ENCODE results near the gene ASPSCR1. TPM values are rescaled to one million over a fixed set of nuclear protein-coding genes. Genes with fewer than 3 reads are reported as not detected.

Gene ASPSCR1
- total RNA-seq, 1 donor from 2014 or later = 32.9 TPM

DNA sequence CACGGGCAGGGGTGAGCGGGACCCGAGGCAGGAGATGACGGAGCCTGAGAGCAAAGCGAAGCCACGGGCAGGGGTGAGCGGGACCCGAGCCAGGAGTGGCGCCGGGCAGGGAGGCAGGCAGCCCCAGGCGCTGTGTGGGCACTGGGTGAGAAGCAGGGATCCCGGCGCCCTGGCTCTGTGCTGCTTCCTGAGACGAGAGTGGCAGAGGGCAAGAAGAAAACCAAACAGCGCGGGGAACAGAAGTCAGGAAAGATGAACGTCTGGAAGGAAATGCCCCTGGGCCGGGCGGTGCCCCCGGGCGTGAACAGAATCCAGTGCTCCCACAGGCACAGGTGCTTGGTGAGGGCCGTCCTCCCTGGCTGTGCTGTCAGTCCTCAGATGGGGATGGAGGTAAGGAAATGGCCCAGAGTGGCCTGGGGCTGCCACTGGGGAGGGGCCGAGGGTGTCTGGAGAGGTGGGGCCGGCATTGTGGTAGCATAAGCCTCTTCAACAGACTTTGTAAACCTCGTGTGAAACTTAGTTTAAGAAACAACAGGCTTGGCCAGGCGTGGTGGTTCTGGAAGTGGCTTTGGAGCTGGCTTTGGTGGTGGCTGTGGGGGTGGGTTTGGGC is 9.8 kb downstream of the ASPSCR1 start:
- no peak overlapping the region for H3K27ac Mint-ChIP-seq
- no peak overlapping the region for H3K4me3 Mint-ChIP-seq (ENCODE audit: low read depth)
- no peaks in the 10 kb centered on the region for H3K9me3 Mint-ChIP-seq
- no peak for DNase-seq (ENCODE audit: low spot score)
- intact Hi-C loops (cut with micrococcal nuclease) = no loop called here
- H3K36me3 Mint-ChIP-seq (ENCODE audit: low read depth) = peaks cover 23% of the 10 kb centered on the region
- no peaks in the 10 kb centered on the region for H3K27me3 Mint-ChIP-seq (ENCODE audit: low read depth)
- H3K4me1 Mint-ChIP-seq (ENCODE audit: low read depth) = no peaks in the 10 kb centered on the region

DNA sequence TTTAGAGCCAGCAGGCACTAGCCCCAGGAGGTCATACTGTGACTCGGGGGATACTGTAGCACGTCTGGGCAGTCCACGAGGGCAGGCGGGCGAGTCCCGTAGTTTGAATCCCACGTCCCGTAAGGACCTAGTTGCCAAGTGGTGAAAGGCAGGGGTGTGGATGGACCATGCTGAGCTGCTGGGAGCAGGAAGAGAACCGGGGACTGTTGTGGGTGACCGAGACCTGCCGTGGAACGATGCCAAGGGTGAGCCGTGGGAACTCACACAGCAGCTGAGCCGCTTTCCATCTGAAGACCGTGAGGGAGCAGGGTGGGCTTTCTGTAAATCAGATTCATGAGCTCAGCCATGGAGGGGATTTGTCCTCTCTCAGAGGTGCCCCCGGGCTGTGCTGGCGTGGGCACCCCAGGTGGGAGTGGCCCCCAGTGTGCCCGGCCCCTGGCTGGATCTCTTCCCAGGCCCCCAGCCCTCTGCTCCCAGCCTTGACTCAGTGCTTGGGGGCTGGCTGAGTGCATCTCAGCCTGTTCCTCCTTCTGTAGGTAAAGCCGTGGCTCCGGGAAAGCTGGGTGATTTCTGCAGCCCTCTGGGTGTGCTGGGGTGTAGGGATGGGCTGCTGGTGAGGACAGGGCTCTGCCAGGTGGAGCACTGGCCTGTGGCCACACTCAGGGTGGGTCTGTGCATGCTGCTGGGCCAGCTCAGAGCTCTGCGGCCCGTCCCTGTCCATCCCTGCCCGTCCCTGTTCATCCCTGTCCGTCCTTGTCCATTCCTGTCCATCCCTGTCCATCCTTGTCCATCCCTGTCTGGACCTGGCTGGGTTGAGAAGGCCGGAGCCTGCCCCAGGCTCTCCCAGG is 13.6 kb downstream of the ASPSCR1 start:
- Mint-ChIP-seq H3K9me3 (no peaks in the 10 kb centered on the region), H3K27me3 (ENCODE audit: low read depth) (no peaks in the 10 kb centered on the region), H3K4me1 (ENCODE audit: low read depth) (no peaks in the 10 kb centered on the region), H3K4me3 (ENCODE audit: low read depth) (no peak overlapping the region), H3K27ac (no peak overlapping the region), H3K36me3 (ENCODE audit: low read depth) (peaks cover under 1% of the 10 kb centered on the region)
- no peak for DNase-seq (ENCODE audit: low spot score)
- intact Hi-C loops (cut with micrococcal nuclease) = no loop called here

DNA sequence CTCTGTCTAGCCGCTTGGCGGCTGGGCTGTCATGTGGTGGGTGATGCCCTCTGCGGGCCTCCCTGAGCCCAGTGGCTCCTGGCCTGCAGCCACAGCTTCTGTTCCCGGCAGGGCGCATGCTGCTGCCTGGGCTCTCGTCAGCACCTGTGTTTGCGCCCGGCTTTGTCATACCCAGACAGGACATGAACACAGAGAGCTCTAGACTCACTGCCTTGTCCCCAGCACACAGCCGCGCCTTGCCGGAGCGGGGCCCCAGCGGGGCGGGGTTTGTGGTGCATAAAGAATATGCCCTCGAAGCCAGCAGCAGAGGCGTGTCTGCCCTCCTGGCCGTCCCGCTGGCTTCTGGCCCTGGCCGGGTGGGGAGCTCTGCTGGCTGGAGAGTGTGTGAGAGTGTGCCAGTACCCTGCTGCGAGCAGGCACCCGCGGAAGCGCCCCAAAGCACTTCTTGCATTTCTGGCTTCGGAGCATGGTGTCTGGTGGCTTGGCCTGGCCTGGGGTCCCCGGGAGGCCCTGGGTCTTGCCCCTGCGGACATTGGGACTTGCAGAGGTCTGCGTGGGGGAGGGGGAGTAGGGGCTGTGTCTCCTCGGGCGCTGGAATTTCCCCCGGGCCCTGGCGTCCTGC is 14.4 kb downstream of the ASPSCR1 start:
- no peaks in the 10 kb centered on the region for H3K27me3 Mint-ChIP-seq (ENCODE audit: low read depth)
- no peak for DNase-seq (ENCODE audit: low spot score)
- H3K4me3 Mint-ChIP-seq (ENCODE audit: low read depth) = no peak overlapping the region
- H3K9me3 Mint-ChIP-seq = no peaks in the 10 kb centered on the region
- no peak overlapping the region for H3K27ac Mint-ChIP-seq
- intact Hi-C loops (cut with micrococcal nuclease) = no loop called here
- H3K4me1 Mint-ChIP-seq (ENCODE audit: low read depth) = no peaks in the 10 kb centered on the region
- H3K36me3 Mint-ChIP-seq (ENCODE audit: low read depth) = no peaks in the 10 kb centered on the region

DNA sequence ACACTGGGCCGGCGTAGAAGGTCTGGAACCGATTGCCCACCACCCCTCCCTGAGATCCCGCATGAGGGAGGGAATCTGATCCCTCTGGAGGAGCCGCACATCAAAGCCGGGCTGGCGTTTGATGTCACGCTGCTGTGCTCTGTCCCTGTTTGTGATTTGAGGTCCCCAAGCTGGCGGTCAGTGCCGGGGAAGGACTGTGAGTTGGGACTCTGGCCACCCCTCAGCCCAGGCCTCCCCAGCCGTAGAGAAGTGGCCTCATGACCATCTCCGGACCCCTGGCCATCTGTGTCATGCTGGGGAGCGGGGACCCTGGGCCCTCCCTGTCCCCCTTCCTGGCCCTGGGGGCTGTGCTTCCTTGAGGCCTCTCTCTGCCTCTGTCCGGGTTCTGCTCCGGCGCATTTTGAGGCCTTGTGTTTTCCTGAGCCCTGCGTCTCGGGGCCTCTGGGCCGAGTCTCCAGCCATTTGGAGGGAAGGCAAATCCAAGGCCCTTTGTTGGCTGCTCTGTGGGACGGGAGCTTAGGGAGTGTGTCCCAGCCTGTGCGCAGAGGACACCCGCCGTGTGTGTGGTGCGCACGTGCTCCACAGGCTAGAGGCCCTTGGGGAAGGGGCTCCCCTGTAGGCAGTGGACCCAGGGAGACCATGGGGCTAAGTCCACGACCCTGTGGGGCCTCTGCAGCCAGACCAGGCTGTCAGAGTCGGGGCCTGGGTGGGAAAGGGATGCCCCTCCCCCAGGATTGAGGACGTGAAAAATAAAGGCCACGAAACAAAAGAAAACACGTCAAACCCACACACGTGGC is 15.1 kb downstream of the ASPSCR1 start:
- Mint-ChIP-seq H3K36me3 (ENCODE audit: low read depth) (no peaks in the 10 kb centered on the region), H3K27ac (no peak overlapping the region), H3K9me3 (no peaks in the 10 kb centered on the region), H3K4me1 (ENCODE audit: low read depth) (no peaks in the 10 kb centered on the region), H3K4me3 (ENCODE audit: low read depth) (no peak overlapping the region), H3K27me3 (ENCODE audit: low read depth) (no peaks in the 10 kb centered on the region)
- DNase-seq (ENCODE audit: low spot score) = no peak
- intact Hi-C loops (cut with micrococcal nuclease) = no loop called here

DNA sequence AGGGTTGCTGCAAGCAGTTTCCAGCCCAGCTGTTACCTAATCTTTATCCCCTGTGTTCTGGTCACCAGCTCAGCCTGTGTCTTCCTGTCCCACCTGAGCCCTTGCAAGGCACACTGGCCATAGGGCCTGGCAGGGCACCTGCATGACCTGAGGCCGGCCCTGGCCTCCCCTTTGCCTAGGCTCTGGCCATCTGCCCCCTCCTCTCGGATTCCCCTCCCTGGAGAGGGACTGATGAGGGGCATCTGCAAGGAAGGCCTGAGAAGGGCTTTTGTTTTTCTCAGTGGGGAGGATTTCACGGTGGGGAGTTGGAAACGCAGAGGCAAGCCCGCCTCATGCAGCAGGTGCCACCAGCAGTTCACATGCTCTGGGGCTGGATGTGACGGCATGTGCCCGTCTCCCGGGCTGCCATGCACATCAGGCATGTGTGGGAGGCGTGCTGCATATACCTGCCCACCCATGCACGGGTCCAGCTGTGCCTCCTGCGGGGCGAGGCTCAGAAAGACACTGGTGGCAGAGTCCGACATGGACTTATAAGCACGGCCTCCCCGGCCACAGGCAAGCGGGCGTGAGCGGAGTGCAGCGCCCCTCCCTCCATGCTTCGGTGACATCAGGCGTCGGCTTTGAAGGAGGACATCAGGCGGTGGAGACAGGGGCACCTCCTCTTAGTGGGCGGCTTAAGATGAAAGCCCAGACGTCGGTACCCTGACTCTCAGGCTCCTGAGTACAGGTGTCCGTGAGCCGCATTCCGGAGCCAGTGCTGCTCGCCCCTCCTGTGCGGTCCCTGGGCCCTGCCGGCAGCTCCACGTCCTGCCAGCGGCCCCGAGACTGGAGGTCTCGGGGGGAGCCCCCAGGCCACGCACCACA is 16.5 kb downstream of the ASPSCR1 start:
- Mint-ChIP-seq H3K27me3 (ENCODE audit: low read depth) (no peaks in the 10 kb centered on the region), H3K4me1 (ENCODE audit: low read depth) (no peaks in the 10 kb centered on the region), H3K9me3 (no peaks in the 10 kb centered on the region), H3K36me3 (ENCODE audit: low read depth) (no peaks in the 10 kb centered on the region), H3K4me3 (ENCODE audit: low read depth) (no peak overlapping the region), H3K27ac (no peak overlapping the region)
- intact Hi-C loops (cut with micrococcal nuclease) = no loop called here
- no peak for DNase-seq (ENCODE audit: low spot score)

DNA sequence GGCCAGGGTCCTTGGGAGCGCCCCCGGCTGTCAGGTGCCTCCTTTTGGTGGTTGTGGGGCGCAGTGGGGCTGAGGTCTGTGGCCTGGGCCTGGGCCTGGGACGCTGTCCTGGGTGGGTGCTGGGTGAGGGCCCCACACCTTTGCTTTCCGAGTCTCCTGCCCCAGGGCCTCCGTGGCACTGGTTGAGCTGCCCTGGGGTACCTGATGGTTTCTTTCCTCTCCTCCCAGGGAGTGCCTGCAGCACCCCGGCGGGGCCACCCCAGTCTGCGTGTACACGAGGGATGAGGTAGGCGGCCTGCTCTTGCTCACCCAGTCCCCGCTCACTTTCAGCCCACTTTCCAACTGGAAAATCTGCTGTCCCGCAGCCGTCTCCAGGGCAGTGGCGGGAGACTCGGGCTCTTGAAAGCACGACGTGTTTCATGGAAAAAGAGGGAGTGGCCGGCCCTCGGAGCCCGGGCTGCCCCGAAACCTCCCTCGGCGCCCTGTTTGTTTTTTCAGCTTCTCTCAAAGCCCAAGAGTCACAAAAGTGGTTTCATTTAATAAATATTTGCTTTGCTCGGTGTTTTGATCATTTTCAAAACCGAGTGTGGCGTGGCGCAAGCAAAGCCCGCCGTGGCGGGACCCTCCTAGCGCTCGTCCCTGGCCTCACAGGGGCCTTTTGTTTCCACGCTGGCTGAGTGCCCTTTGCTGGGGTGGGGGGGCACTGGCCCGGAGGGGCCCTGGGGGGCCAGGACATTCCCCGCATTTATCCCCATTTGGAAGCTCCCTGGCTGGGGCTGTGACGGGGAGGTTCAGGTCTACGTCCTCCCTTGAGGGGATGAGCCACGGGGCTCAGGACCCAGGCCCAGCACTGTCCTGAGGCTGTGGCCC is 17.4 kb downstream of the ASPSCR1 start:
- H3K9me3 Mint-ChIP-seq = no peaks in the 10 kb centered on the region
- H3K36me3 Mint-ChIP-seq (ENCODE audit: low read depth) = no peaks in the 10 kb centered on the region

DNA sequence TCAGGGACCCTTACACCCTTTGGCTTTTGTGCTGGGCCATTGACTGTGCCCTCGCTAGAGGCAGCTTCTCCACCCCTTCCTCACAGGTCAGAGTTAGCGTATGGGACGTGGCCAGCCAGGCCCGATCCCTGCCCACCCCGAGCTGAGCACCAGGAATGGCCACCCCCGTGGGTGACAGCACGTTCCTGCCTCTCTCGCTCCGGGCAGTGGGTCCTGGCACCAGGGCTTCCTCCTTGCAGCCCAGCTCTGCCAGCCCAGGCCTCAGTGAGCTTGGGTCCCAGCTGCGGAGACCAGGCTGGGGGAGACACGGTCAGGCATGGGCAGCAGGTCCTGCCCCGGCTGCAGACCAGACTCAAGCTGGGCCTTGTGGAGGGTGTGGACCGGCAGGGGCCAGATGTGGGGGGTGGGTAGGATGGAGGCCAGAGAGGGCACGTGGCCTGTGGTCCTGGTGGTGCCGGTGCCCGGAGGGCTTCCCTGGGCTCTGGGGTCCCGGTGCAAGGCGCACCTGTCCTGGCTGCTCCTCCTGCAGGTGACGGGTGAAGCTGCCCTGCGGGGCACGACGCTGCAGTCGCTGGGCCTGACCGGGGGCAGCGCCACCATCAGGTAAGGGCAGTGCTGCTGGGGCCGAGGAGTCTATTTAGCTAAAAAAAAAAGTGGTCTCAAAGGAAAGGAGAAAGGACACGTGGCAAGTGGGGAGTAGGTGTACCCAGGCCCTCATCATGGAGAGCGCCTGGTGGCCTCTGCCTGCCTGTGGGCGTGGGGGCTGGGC is 18.2 kb downstream of the ASPSCR1 start:
- no peaks in the 10 kb centered on the region for H3K4me1 Mint-ChIP-seq (ENCODE audit: low read depth)
- intact Hi-C loops (cut with micrococcal nuclease) = no loop called here
- H3K9me3 Mint-ChIP-seq = no peaks in the 10 kb centered on the region
- no peaks in the 10 kb centered on the region for H3K36me3 Mint-ChIP-seq (ENCODE audit: low read depth)
- no peak overlapping the region for H3K4me3 Mint-ChIP-seq (ENCODE audit: low read depth)
- H3K27ac Mint-ChIP-seq = no peak overlapping the region
- H3K27me3 Mint-ChIP-seq (ENCODE audit: low read depth) = no peaks in the 10 kb centered on the region
- DNase-seq (ENCODE audit: low spot score) = no peak

More for the DNA sequence above, 17.4 kb downstream of the ASPSCR1 start:
- Mint-ChIP-seq H3K27ac (no peak overlapping the region), H3K4me3 (ENCODE audit: low read depth) (no peak overlapping the region), H3K4me1 (ENCODE audit: low read depth) (no peaks in the 10 kb centered on the region), H3K27me3 (ENCODE audit: low read depth) (no peaks in the 10 kb centered on the region)
- DNase-seq (ENCODE audit: low spot score) = no peak
- intact Hi-C loops (cut with micrococcal nuclease) = no loop called here

DNA sequence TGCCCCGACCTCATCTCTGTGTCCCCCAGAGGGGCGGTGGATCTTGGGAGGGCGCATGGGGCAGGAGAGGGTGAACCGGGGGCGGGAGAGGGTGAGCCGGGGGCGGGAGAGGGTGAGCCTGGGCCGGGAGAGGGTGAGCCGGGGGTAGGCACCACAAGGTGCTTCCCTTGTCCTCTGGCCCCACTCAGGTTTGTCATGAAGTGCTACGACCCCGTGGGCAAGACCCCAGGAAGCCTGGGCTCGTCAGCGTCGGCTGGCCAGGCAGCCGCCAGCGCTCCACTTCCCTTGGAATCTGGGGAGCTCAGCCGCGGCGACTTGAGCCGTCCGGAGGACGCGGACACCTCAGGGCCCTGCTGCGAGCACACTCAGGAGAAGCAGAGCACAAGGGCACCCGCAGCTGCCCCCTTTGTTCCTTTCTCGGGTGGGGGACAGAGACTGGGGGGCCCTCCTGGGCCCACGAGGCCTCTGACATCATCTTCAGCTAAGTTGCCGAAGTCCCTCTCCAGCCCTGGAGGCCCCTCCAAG is 18.9 kb downstream of the ASPSCR1 start:
- Mint-ChIP-seq H3K27me3 (ENCODE audit: low read depth) (no peaks in the 10 kb centered on the region), H3K36me3 (ENCODE audit: low read depth) (no peaks in the 10 kb centered on the region), H3K27ac (no peak overlapping the region), H3K4me3 (ENCODE audit: low read depth) (no peak overlapping the region), H3K4me1 (ENCODE audit: low read depth) (no peaks in the 10 kb centered on the region), H3K9me3 (no peaks in the 10 kb centered on the region)
- DNase-seq (ENCODE audit: low spot score) = no peak
- intact Hi-C loops (cut with micrococcal nuclease) = no loop called here

DNA sequence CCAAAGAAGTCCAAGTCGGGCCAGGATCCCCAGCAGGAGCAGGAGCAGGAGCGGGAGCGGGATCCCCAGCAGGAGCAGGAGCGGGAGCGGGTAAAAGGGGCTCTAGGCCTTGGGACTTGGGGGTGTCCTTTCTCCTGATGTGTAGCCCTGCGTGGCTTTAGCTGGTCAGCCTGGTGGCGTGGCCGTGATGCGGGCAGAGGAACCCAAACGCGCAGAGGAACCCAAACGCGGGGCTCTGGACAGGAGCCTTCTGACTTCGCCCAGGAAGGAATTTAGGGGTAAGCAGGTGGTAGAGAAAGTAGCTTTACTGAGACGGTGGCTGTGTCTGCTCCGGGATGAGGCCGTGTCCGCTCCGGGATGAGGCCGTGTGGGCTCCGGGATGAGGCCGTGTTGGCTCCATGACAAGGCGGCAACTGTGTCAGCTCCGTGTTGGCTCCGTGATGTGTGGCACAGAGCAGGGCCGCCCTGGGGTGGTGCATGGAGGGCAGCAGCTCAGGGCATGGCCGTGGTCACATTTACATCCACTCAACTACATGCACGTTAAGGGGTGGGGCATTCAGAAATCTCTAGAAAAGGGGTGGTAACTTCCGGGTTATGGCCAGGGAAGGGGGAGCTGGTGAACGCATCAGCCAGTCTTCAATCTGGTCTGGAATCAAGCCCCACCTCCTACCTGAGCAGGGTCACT is 19.5 kb downstream of the ASPSCR1 start:
- H3K27me3 Mint-ChIP-seq (ENCODE audit: low read depth) = no peaks in the 10 kb centered on the region
- no peaks in the 10 kb centered on the region for H3K4me1 Mint-ChIP-seq (ENCODE audit: low read depth)
- intact Hi-C loops (cut with micrococcal nuclease) = no loop called here
- H3K36me3 Mint-ChIP-seq (ENCODE audit: low read depth) = no peaks in the 10 kb centered on the region
- no peaks in the 10 kb centered on the region for H3K9me3 Mint-ChIP-seq
- DNase-seq (ENCODE audit: low spot score) = no peak
- no peak overlapping the region for H3K4me3 Mint-ChIP-seq (ENCODE audit: low read depth)
- no peak overlapping the region for H3K27ac Mint-ChIP-seq

DNA sequence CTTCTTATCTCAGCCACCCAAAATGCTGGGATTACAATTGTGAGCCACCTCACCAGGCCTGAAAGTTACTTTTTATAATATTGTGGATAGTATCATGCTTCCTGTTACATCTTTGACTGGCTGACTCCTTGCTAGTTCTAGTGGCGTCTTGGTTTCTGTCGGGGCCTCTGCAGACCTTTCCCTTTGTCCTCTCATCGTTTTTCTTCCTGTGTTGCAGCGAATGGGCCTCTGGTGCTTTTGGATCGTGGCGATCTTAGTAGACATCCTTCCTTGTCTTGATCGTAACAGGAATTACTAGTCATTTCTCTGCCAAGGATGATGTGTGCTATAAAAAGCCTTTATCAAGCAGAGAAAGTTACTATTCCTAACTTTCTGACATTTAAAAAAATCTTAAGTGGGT is 20.8 kb downstream of the ASPSCR1 start:
- Mint-ChIP-seq H3K36me3 (ENCODE audit: low read depth) (no peaks in the 10 kb centered on the region), H3K9me3 (no peaks in the 10 kb centered on the region), H3K4me3 (ENCODE audit: low read depth) (no peak overlapping the region), H3K4me1 (ENCODE audit: low read depth) (no peaks in the 10 kb centered on the region), H3K27me3 (ENCODE audit: low read depth) (no peaks in the 10 kb centered on the region), H3K27ac (no peak overlapping the region)
- intact Hi-C loops (cut with micrococcal nuclease) = no loop called here
- DNase-seq (ENCODE audit: low spot score) = no peak
